GM13977 (cell line): ENCODE measurements around the gene MT4.

Experiments
- DNase-seq: peaks from one replicate; pipeline ENCODE4 v3.0.0; 2012; ENCODE audit warnings: low spot score
- CTCF ChIP-seq: IDR thresholded peaks from 2 replicates; pipeline ENCODE4 v1.5.1; 2012; ENCODE audit warnings: mild to moderate bottlenecking, control low read depth; ENCODE audit not compliant: insufficient read depth; ENCODE audit errors: extremely low read depth, missing control alignments
- in situ Hi-C: fragments of 300-500 bp; cut with MboI; formaldehyde crosslinking; loops from one replicate; pipeline ENCODE4 v1.12.0; 2022; ENCODE audit warnings: low sequenced_read_pairs, low pct_unique_long_range_greater_than_20kb, mixed read lengths, inconsistent platforms; ENCODE audit not compliant: unreplicated experiment

Gene MT4

GRCh38 chr16:56547120-56547948, 17.5 kb upstream of the MT4 start:
- no peak for TF ChIP-seq CTCF
- no peak for DNase-seq
- in situ Hi-C loops: no loop called here

GRCh38 chr16:56547949-56548567, 16.8 kb upstream of the MT4 start:
- no peak for TF ChIP-seq CTCF
- DNase-seq: no peak
- in situ Hi-C loops: no loop called here

- no peak for TF ChIP-seq CTCF
- in situ Hi-C loops: no loop called here
- no peak for DNase-seq
Observed at GRCh38 chr16:56549161-56549560, 15.7 kb upstream of the MT4 start.

GRCh38 chr16:56549744-56550385, 15.0 kb upstream of the MT4 start:
- no peak for TF ChIP-seq CTCF
- in situ Hi-C loops: no loop called here
- DNase-seq: no peak

GRCh38 chr16:56551796-56552738, 12.8 kb upstream of the MT4 start:
- no peak for TF ChIP-seq CTCF
- in situ Hi-C loops: no loop called here
- no peak for DNase-seq

GRCh38 chr16:56554441-56554840, 10.4 kb upstream of the MT4 start:
- no peak for TF ChIP-seq CTCF
- in situ Hi-C loops: no loop called here
- DNase-seq: no peak
